GM18870 (cell line): ENCODE measurements around the gene RACK1.
"Not testable (repeated sequence)": the region's sequence is repeated elsewhere in the genome, so short reads cannot be mapped to it uniquely, and the experiment has no call there.

Source experiments
- ATAC-seq: cut with Tn5 transposase; IDR thresholded peaks from one replicate; pipeline ENCODE4 v1.9.1; 2021; ENCODE audit warnings: moderate library complexity; ENCODE audit not compliant: unreplicated experiment

Gene RACK1

DNA sequence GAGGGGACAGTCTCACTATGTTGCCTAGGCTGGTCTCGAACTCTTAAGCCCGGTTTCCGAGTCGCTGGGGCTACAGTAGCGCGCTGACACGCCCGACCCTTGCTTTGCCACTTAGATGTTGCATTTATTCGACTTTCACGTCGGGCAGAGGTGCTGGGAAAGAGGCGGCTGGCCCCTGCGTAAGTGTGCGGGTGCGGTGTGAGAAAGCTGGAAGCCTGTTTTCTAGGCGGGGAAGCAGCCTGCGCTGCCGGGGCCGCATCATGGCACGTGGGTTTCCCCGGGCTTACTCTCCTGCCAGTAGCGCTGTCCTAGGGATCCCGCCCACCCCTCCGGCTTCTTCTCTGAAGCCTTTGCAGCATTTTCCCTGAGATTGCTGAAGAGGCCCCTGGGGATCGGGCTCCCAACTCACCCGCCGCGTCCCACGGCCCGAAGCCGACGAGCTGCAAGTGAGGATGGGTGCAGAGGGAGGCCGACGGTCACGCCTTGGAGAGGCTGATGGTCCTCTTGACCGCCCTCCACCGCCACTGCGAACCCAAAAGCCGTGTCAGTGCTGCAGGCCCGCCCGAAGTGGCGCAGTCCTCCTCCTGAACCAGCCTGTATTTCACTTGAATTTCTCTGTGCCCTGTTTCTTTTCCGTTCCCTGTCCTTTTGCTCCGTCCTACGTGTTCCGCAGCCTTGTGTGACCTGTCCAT lies 26.4 kb downstream of the RACK1 start:
- ATAC-seq: no peak

DNA sequence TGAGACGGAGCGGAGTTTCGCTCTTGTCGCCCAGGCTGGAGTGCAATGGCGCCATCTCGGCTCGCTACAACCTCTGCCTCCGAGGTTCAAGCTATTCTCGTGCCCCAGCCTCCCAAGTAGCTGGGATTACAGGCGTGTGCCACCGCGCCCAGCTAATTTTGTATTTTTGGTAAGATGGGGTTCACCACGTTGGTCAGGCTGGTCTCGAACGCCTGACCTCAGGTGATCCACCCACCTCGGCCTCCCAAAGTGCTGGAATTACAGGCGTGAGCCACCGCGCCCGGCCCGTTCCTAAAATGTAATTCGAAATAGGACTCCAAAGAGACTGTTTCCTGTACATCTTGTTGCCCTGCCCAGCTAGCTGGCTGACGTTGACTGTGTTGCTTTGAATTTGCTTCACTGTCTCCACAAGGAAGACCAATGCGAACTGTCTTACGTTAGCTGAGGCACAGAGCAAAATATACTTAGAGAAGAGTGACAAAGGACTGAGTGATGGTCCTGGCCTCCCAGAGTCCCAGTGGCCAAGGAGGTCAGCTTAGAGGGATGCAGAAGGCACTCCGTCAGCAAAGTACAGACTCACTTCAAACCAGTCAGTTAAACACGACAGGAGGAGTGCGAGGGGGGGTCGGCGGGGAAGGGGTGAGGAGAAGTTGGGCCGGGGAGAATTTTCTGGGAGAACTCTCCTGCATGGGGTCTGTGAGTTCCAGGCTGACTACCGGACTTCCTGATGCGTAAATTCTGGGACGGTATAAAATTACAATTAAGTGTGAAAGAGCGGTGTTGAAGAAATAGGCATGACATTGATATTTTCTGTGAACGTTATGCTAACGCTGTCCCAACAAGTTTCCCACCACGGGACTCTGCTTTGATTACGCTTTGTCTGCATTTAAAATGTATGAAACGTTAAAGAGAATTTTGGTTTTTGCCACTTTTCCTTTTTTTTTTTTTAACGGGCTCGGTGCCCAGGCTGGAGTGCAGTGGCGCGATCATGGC lies 27.4 kb downstream of the RACK1 start:
- no peak for ATAC-seq

DNA sequence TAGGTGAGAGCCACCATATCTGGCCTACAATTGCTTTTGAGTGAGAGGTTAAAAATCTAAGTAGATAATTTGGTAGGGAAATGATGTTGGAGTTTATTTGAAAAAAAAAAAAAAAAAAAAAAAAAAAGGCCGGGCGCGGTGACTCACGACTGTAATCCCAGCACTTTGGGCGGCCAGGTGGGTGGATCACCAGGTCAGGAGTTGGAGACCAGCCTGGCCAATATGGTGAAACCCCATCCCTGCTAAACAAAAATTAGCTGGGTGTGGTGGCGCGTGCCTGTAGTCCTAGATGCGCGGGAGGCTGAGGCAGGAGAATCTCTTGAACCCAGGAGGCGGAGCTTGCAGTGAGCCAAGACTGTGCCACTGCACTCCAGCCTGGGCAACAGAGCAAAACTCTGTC lies 29.5 kb downstream of the RACK1 start:
- not testable (repeated sequence) for ATAC-seq

DNA sequence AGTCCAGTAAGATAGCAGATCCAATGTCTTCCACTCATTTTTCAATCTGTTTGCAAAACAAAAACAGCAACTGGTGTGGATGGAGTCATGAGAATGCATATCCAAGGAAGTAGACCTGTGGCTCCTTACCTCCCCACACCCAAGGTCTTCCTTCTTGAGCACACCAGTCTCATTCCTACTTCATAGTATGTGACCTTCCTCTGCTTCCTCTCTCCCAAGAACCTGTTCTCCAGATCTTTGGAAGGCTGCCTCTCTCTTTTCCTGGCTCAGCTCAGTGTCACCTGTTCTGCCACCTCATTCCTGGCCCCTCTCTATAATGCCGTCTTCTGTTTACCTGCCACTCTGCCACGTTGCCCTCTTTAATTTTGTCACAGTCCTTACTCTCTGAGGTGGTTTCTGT lies 30.8 kb downstream of the RACK1 start:
- ATAC-seq: no peak

DNA sequence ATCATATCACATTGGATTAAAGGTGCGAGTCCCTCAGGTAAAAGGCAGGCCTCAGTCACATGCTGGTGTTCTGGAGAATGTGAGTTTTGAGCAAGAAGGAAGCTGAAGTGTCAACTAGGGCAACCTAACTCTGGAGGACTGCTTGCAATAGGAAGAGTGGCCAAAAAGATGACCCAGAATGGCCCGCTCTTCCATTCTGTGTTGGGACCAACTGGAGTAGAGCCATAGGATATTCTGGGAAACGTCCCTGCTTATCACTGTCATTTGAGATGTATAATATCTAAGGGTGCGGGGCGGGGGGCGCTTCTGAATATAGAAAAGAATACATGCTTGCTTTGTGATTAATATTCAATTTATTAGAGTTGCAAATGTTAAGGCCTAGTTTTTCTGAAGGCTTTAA lies 31.6 kb downstream of the RACK1 start:
- no peak for ATAC-seq

DNA sequence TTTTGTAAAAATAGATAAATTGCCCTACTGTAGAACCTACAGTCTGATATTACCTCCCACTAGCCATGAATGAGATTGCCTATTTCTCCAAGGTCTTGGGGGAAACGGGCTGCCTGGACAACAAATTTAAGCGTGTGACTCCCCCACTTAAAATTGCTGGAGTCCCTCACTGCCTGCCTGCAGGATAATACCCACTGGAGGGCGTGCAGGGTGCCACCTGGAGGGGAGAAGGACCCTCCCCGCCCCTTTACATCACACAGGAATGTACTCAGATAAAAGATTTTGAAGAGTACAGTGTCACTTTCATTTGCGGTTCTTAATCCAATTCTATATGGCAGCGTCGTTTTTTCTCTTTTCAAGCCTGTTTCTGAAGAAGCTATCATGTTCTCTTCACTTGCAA lies 32.5 kb downstream of the RACK1 start:
- no peak for ATAC-seq

DNA sequence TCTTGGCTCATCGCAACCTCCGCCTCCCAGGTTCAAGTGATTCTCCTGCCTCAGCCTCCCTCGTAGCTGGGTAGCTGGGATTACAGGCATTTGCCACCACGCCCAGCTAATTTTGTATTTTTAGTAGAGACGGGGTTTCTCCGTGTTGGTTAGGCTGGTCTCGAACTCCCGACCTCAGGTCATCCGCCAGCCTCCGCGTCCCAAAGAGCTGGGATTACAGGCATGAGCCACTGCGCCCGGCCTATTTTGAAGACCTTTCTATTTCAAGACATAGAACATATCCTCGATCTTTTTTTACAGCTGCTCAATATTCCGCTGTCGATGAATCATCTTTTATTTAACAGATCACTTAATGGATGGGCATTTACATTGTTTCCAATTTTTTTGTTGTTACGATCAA lies 33.0 kb downstream of the RACK1 start:
- not testable (repeated sequence) for ATAC-seq

DNA sequence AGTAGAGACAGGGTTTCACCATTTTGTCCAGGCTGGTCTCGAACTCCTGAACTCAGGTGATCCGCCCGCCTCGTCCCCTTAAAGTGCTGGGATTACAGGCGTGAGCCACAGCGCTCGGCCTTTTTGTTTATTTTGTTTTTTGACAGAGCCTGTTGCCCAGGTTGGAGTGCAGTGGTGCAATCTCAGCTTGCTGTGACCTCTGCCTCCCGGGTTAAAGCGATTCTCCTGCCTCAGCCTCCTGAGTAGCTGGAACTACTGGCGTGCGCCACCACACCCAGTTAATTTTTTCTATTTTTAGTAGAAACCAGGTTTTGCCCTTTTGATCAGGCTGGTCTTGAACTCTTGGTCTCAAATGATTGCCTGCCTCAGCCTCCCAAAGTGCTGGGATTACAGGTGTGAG lies 33.6 kb downstream of the RACK1 start:
- ATAC-seq: not testable (repeated sequence)

DNA sequence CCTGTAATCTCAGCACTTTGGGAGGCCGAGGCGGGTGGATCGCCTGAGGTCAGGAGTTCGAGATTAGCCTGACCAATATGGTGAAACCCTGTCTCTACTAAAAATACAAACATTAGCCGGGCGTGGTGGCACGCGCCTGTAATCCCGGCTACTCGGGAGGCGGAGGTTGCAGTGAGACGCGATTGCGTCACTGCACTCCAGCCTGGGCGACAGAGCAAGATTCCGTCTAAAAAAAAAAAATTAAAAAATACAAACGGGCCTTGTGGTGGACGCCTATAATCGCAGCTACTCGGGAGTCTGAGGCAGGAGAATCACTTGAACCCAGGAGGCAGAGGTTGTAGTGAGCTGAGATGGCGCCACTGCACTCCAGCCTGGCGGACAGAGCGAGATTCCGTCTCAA lies 34.7 kb downstream of the RACK1 start:
- not testable (repeated sequence) for ATAC-seq

DNA sequence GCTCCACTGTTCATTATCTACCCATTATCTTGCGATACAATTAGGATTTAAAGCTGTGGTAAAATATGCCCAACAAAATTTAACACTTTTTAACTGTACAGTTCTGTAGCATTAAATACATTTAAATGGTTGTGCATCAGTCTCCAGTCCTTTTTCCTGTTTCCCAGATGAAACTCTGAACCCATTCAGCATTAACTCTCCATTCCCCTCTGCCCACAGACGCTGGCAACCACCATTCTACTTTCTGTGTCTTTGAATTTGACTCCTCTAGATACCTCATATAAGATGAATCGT lies 35.8 kb downstream of the RACK1 start:
- no peak for ATAC-seq

DNA sequence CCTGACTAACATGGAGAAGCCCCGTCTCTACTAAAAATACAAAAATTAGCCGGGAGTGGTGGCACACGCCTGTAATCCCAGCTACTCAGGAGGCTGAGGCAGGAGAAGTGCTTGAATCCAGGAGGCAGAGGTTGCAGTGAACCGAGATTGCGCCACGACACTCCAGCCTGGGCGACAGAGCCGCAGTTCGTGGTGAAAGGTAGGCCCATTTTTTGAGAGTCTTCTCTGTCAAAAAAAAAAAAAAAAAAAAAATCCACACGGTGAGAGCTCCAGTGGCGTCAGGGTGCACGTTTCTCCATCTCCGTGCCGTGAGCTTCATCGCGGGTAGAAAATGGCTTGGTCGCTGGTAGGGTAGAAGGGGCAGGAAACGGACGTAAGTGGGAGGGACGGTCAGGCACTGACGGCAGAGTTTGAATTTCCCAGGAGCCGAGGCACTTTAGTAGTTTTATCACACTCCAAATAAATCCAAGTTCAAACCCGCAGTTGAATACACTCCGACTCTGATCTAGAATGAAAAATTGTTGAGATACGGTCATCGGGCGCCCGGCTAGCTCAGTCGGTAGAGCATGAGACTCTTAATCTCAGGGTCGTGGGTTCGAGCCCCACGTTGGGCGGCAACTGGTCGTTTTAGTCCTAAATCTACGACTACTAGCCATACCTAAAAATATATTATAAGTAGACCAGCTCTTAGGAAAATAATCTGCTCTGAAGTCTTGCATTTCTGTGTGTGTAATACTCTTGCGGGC lies 36.3 kb downstream of the RACK1 start:
- ATAC-seq: no peak

DNA sequence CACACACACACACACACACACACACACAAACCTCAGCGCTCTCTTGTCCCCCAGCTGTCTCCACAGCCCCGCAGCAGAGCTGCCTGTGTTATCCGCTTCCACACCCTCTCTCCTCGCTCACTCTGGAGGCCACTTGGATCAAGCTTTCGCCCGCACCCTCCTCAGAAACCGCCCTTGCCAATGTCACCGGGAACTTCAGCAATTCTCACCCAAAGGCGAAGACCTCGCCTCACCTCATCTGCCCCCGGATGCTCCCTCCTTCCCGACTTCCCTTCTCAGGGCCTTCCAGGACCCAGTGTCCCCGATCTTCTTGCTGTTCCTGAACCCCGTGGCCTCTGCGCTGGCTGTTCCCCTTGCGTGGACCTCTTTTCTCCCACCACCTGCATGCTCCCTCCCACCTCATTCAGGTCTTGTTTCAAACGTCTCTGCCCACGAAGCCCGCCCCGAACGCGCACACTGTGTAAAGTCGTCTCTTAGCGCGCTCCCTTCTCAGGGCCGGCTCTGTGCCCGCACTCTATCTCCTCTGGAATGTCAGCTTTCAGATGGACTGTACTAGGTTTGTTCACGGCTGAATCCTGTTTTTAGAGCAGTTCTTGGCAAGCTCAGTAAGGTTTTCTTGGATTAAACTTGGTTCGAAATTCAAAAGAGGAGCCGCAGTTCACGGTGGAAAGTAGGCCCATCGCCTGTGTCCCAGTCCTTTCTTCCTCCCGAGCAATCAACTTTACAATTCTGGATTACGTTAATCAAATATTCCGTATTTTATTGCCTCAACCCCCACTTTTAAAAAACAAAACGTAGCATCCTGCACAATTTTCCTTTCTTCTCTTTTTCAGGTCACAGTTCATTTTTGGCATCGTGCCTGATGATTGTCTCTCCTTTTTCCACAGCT lies 37.7 kb downstream of the RACK1 start:
- peak; percentile 10 for ATAC-seq

DNA sequence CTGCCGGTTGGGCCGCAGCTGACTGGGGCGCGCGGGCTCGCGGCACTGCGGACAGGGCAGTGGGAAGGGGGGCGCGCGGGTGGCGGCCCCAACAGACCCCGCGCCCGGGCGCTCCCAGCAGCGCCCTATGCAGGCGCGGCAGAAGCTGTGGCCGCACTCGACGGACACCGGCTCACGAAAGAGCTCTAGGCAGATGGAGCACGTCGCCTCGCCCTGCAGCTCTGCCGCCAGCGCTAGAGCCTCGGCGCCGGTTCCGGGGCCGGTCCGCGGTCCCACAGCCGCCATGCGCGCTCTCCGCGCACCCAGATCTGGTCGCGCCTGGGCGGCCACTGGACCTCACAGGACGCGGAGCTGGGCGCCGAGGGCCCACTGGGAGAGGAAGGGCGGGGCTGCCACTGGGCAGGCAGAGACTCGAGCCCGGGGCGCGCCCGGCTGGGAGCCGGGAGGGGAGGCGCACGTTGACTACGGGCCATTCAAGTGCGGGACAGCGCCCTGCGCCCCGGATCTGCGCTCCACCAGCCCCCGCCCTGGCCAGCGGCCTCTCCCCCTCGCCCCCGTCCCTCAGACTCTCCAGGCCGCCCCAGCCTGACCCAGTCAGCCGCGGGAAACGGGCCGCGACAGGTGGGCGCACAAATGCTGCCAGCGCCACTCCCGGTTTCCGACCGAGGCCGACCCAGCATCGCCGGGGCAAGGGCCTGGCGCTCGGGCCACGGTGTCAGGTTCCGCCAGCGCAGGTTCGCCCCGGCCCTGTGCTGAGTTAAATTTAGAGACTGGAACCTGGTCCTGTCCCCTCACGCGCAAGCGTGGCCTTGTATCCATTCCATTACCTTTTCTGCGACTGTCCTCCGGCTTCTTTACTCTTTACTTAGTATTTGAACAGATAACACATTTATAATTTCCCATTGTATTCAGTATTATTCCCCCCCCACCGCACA lies 38.6 kb downstream of the RACK1 start, which contains the start of gene TRIM7:
Gene TRIM7 (minus strand): TSS at position 371 of the 935 bp plus-strand sequence. CDS start 86 bp downstream, at position 285.
- ATAC-seq: no peak

DNA sequence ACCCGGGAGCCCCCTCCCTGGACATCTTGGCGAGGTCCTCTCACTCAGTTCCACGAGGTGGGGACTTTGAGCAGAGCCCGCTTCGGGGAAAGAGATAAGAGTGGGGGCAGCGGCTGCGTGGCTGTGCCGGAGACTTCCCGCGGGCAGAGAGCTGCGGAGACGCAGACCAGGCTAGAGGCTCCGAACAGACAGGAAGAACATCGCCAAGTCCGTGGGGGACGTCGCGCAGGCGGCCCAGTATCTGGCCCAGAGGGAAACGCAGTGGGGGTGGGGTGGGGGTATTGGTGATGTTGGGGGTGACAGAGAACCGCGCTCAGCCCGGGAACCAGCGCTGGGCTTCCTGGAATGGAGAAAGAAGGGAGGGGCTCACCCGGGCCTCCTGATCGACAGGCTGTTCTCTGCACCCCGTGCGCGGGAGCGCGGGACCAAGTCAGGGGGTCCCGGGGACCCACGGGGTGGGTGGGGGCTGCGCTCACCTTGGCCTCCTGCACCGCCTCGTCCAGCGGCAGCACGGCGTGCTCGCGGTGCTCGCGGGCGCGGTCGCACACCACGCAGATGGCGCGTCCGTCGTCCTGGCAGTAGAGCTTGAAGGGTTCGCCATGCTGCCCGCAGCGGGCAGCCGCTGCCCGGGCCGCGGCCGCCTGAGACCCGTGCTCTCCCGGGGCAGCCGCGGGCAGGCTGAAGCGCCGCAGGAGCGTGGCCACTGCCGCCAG lies 39.4 kb downstream of the RACK1 start:
- ATAC-seq: no peak

DNA sequence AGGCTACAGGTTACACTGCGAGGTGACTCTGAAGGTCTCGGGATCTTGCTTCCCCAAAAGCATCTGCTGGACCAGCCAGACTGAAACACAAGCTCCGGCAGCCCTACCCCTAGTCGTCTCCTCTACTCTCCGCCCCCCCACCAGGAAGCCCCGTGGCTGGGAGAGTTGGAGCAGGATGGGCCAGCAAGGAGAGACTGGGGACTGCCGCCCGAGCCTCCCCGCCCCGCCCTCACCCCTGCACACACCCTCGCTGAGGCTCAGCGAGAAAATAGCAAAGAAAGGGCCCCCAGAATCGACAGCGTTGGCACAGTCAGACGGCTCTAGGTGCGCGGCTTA lies 40.0 kb downstream of the RACK1 start:
- ATAC-seq: no peak

DNA sequence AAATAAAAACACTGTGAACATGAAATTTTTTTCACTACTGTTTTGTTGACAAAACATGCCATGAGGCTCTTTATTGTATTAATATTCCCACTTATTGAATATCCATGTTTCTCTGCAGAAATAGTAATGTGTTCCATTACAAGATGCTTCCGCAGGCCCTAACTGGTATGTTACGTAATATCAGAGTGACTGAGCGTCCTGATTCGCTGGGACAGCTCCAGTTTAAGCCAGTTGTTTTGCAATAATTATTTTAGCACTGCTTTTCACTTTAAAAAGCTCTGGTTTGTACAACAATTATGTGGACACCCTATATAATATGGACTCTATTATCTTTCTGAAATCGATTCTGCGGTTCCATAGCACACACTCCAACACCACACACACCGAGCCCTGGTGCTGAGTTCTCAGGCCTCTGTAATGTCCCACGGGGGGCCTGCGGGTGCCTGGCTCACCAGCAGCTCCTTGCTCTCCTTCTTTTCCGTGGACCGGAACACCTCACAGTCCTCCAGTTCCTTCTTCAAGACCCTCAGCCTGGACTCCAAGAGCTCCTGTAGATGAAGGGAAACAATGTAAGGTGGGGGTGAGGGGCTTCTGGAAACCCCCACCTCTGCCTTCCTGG lies 40.5 kb downstream of the RACK1 start:
- ATAC-seq: no peak

DNA sequence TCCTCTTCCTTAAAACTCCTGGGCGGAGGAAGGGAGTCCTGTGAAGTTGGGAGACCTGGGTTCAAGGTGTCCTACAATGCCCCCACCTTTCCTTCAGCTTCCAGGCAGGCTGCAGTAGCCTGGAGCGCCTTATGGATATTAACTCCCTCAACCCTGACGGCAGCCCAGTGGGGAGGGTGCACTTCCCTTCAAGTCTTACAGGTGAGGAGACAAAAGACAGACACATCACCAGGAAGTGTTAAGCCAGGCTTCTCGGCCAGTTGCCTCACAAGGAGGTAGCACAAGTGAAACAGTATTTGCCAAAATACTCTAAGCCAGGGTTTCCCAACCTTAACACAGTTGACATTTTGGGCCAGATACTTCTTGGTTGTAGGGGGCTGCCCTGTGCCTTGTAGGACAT lies 42.9 kb downstream of the RACK1 start:
- ATAC-seq: no peak

DNA sequence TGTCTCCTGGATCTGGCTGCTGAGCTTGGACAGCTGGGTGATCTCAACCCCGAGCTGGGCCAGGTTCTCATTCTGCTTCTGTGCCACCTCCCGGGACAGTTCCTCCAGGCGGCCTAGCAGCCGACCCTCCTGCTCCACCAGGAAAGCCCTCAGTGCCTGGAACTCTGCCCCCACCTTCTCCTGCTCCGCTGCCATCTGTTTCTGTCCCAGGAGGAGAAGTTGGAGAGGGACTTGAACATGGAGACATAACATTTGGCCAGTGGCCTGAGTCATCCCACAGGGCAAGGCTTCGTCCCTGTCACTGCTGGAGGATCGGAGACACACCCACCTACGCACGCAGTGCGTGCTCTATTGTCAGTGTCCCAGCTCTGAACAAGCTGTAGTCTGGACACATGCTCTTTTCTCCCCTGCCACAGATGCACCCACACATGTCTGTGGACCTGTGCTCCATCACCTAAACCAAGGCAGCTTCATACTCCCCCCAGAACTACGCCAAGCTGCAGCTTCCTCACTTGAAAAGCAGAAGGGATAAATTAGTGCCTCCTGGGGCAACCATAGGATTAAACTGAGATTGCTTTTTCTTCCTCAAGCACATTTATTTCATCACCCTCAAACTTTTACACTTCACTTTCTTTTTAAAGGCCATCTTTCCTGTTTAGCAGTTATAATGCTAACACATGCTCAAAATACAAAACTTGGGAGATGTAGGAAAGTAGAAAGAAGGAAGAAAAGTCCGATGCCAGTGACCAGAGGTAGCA lies 43.6 kb downstream of the RACK1 start:
- ATAC-seq: no peak
